AG09319 (cell line): ENCODE results near the gene CCDC81.

ENCODE experiments used
- DNase-seq: peaks from one replicate; pipeline ENCODE4 v3.0.0-alpha.2; 2010; ENCODE audit warnings: low read depth; ENCODE audit errors: extremely low read depth
- TF ChIP-seq, protein P1 (sequence below): IDR thresholded peaks from 2 replicates; pipeline ENCODE4 v1.5.1; 2011; ENCODE audit warnings: low read depth, mild to moderate bottlenecking, inconsistent platforms, low read length, moderate library complexity

Gene CCDC81

GRCh38 chr11:86388198-86388597 is 13.5 kb downstream of the CCDC81 start:
- TF ChIP-seq, protein P1, sequence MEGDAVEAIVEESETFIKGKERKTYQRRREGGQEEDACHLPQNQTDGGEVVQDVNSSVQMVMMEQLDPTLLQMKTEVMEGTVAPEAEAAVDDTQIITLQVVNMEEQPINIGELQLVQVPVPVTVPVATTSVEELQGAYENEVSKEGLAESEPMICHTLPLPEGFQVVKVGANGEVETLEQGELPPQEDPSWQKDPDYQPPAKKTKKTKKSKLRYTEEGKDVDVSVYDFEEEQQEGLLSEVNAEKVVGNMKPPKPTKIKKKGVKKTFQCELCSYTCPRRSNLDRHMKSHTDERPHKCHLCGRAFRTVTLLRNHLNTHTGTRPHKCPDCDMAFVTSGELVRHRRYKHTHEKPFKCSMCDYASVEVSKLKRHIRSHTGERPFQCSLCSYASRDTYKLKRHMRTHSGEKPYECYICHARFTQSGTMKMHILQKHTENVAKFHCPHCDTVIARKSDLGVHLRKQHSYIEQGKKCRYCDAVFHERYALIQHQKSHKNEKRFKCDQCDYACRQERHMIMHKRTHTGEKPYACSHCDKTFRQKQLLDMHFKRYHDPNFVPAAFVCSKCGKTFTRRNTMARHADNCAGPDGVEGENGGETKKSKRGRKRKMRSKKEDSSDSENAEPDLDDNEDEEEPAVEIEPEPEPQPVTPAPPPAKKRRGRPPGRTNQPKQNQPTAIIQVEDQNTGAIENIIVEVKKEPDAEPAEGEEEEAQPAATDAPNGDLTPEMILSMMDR, result no peak
- DNase-seq, result no peak

DNA sequence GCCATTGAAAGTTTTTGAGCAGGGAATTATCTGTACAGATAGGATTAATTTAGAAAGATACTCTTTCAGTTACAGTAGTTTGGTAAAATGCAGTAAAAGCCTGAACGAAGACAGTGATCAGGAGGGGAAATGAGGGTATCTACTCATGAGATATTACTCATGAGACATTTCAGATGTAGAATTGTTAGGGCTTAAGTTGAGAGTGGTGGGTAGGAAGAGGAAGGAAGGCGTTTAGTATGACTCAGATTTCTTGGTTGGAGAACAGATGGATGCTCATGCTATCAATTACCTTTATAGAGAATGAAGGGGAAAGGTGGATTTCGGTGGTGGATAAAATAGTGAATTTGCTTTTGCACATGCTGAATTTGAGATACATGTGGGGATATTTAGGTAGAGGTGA is 15.8 kb downstream of the CCDC81 start:
- TF ChIP-seq, protein P1, result no peak

DNA sequence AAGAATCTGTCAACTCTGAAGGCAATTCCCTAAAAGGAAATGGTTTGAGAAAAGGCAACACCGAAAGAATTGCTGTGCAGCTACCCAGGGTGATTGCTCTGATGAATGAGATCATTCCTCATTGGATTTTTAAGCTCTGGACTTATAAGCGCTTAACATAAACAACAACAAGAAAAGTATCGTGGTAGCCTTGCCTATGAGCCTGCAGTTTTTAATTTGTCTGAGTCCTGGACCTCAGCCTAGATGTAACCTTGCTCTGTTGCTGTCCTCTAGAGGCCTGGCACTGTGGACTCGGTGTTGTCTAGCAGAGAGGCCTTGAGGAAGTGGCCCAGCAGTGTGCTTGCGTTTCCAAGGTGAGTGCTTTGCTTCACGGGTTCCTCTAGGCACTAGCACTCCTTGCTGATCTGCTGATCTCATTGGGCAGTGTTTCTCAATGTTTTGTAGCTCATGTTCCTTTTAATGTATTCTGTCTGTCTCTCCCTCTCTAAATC is 20.4 kb downstream of the CCDC81 start:
- TF ChIP-seq, protein P1, result no peak; the same call in none of the 2 replicates
- DNase-seq, result peak; percentile 16

More for the DNA sequence above, 15.8 kb downstream of the CCDC81 start:
- DNase-seq, result no peak

DNA sequence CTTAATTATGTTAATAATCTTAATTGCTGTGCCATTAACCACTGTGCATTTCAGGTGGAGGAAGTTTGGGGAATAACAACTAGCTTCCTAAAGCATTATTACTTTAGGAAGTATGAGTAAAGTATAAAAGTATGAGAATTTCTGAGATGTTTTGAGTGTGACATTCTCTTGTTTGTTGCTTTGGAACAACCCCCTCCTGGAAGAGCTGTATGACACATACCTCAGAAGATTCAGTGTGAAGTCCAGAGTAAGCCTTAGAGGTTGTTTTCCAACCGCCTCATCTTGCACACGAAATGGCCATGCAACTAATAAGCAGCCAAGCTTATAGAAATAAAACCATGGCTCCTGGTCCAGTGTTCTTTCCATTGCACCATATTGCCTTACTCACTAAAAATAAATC is 21.7 kb downstream of the CCDC81 start:
- TF ChIP-seq, protein P1, result no peak
- DNase-seq, result peak; percentile 11

DNA sequence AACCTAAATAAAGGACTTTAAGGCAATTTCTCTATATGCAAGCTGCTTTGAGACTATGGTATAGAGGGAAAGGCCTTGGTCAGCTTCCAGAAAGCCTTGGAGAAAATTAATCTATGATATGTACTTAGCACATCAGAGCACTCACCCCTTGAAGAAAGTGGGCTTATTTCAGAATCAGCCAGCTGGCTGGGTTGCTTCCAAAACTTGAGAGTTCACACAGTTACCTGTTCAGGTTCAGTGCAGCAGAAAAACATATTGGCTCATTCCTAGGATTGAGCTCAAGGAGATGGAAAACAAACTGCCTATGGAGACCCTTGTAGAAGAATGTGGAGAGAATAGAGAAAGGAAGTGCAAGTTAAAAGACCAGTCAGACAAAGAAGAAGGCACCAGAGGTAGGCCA is 22.7 kb downstream of the CCDC81 start:
- TF ChIP-seq, protein P1, result no peak
- no peak for DNase-seq

GRCh38 chr11:86398106-86398505 is 23.4 kb downstream of the CCDC81 start:
- TF ChIP-seq, protein P1, result no peak

DNA sequence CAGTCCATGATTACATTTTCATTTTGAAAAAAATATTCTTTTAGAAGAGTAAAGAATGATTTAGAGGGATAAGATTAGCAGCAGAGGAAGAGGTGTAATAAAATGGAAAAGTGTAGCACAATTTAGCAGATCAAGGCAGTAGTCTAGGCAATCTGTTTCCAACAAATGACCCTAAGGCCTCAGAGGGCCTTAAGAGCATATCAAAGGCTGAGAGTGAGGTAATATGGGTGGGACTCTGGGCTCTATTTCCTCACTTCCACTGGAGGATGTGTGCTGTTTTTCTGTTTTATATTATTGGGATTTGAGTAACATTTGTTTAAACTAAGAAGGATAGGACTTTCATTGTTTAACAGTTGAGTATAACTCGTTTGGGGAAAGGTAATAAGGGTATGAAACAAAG is 28.8 kb downstream of the CCDC81 start:
- TF ChIP-seq, protein P1, result no peak
- no peak for DNase-seq

More at GRCh38 chr11:86398106-86398505, 23.4 kb downstream of the CCDC81 start:
- no peak for DNase-seq
